ENCODE measurements around the gene L3MBTL3. TPM values are rescaled to one million over a fixed set of nuclear protein-coding genes. Genes with fewer than 3 reads are reported as not detected.

Gene L3MBTL3
- total RNA-seq, 1 donor from 2014 or later = 23.8 TPM

DNA sequence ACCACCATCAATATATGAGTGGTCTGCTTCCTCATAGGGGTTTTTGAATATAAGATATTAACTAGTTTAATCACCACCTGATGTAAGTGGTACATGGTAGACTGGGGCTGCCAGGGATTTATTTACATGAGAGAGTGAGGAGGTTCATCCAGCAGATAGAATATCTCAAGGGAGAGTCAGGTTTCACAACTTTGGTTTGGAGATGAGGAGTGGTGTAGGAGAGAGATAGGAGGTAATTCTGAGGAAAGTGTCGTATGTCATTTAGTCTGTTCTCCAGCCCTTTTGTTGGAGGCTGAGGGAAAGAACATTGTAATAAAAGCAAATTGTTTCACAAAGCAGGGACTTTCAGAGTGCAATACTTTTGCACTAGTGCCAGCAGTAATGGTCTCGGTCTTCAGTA, 16.8 kb downstream of the L3MBTL3 start:
- TF ChIP-seq, protein P1, sequence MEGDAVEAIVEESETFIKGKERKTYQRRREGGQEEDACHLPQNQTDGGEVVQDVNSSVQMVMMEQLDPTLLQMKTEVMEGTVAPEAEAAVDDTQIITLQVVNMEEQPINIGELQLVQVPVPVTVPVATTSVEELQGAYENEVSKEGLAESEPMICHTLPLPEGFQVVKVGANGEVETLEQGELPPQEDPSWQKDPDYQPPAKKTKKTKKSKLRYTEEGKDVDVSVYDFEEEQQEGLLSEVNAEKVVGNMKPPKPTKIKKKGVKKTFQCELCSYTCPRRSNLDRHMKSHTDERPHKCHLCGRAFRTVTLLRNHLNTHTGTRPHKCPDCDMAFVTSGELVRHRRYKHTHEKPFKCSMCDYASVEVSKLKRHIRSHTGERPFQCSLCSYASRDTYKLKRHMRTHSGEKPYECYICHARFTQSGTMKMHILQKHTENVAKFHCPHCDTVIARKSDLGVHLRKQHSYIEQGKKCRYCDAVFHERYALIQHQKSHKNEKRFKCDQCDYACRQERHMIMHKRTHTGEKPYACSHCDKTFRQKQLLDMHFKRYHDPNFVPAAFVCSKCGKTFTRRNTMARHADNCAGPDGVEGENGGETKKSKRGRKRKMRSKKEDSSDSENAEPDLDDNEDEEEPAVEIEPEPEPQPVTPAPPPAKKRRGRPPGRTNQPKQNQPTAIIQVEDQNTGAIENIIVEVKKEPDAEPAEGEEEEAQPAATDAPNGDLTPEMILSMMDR (conservative IDR thresholded peaks at IDR 0.05) = no peak
- no peak for DNase-seq (ENCODE audit: extremely low spot score, unreplicated experiment)
- Mint-ChIP-seq H3K27ac (no peak overlapping the region), H3K27me3 (no peaks in the 10 kb centered on the region), H3K9me3 (no peaks in the 10 kb centered on the region), H3K4me3 (no peak overlapping the region), H3K36me3 (peaks cover 13% of the 10 kb centered on the region), H3K4me1 (ENCODE audit: unreplicated experiment) (peaks cover 16% of the 10 kb centered on the region)

DNA sequence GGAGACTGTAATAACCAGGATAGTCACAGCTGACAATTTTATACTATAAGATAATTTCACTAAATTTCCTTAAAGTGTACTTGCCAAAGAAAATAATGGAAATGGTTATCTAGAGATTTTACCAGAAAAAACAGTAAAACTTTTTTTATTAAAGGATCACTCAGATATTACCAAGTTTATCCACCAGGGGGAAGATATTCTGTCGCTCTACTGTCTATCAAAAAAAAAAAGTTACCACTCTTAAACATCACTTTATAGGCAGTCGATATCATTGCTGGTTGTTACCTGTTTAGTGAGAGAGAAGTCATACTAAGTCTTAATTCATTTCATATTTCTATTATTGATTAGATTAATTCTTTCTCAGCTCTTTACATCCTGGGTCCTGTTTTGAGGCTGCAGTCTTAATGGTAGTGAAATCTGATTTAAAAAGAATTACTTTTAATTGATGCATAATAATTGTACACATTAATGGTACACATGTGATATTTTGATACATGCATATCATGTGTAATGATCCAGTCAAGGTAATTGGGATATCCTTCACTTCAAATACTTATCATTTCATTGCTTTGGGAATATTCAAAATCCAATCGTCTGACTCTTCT, 18.9 kb downstream of the L3MBTL3 start:
- TF ChIP-seq, protein P1 (conservative IDR thresholded peaks at IDR 0.05) = peak; percentile 76
- Mint-ChIP-seq H3K4me3 (no peak overlapping the region), H3K36me3 (peaks cover 18% of the 10 kb centered on the region), H3K9me3 (no peaks in the 10 kb centered on the region), H3K27ac (no peak overlapping the region), H3K27me3 (no peaks in the 10 kb centered on the region), H3K4me1 (ENCODE audit: unreplicated experiment) (peaks cover 16% of the 10 kb centered on the region)
- DNase-seq (ENCODE audit: extremely low spot score, unreplicated experiment) = no peak

DNA sequence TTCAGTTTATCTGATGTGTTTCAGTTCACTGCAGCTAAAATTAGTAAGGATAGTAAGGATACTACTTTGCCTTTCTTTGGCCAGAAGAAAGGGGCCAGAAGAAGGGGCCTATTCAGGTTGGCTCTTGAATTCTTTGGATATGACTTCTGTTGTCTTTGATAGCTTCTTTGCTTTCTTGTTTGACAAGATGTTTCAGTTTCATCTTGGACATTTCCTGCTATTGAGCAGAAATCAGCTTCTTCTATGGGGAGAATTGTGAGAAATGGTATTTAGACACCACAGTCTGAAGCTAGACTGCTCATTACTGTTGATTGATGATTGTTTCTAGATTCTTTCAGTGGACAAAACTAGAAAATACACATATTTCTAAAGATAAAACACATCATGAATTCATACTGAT, 23.2 kb downstream of the L3MBTL3 start:
- Mint-ChIP-seq H3K9me3 (no peaks in the 10 kb centered on the region), H3K27ac (peak overlapping the region; percentile 19), H3K36me3 (peaks cover 13% of the 10 kb centered on the region), H3K27me3 (no peaks in the 10 kb centered on the region), H3K4me1 (ENCODE audit: unreplicated experiment) (no peaks in the 10 kb centered on the region), H3K4me3 (no peak overlapping the region)
- DNase-seq (ENCODE audit: extremely low spot score, unreplicated experiment) = no peak
- TF ChIP-seq, protein P1 (conservative IDR thresholded peaks at IDR 0.05) = no peak

GRCh38 chr6:130043344-130043743, 25.0 kb downstream of the L3MBTL3 start:
- H3K4me1 Mint-ChIP-seq (ENCODE audit: unreplicated experiment) = no peaks in the 10 kb centered on the region
- TF ChIP-seq, protein P1 (conservative IDR thresholded peaks at IDR 0.05) = no peak
- no peaks in the 10 kb centered on the region for H3K9me3 Mint-ChIP-seq
- H3K27ac Mint-ChIP-seq = no peak overlapping the region
- H3K27me3 Mint-ChIP-seq = no peaks in the 10 kb centered on the region
- H3K36me3 Mint-ChIP-seq = peaks cover 12% of the 10 kb centered on the region
- DNase-seq (ENCODE audit: extremely low spot score, unreplicated experiment) = no peak
- H3K4me3 Mint-ChIP-seq = no peak overlapping the region

DNA sequence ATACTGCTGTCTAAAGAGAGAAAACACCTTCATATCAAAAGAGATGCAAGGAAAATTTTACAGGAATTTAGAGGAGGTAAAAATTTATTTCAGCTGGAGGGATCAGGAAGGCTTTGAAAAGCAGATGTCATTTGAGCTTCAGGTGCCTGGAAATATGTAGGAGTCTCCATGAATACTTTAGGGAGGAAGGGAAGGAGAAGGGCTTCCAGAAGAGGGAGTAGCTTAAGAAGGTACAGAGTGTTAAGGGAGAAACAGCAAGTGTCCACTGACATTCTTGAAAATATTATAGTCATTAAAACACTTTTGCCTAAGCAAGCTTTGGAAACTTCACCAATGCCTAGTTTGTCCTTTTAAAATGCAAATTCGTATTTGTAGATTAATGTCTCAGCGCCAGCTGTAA, 27.2 kb downstream of the L3MBTL3 start:
- peaks cover 15% of the 10 kb centered on the region for H3K36me3 Mint-ChIP-seq
- TF ChIP-seq, protein P1 (conservative IDR thresholded peaks at IDR 0.05) = no peak
- no peak for DNase-seq (ENCODE audit: extremely low spot score, unreplicated experiment)
- no peak overlapping the region for H3K4me3 Mint-ChIP-seq
- H3K9me3 Mint-ChIP-seq = no peaks in the 10 kb centered on the region
- H3K4me1 Mint-ChIP-seq (ENCODE audit: unreplicated experiment) = no peaks in the 10 kb centered on the region
- no peak overlapping the region for H3K27ac Mint-ChIP-seq
- H3K27me3 Mint-ChIP-seq = no peaks in the 10 kb centered on the region

- Mint-ChIP-seq H3K27me3 (no peaks in the 10 kb centered on the region), H3K4me1 (ENCODE audit: unreplicated experiment) (no peaks in the 10 kb centered on the region), H3K27ac (no peak overlapping the region), H3K4me3 (no peak overlapping the region), H3K9me3 (no peaks in the 10 kb centered on the region), H3K36me3 (peaks cover 17% of the 10 kb centered on the region)
- no peak for DNase-seq (ENCODE audit: extremely low spot score, unreplicated experiment)
- TF ChIP-seq, protein P1 (conservative IDR thresholded peaks at IDR 0.05) = no peak
Observed at GRCh38 chr6:130046671-130047070, 28.3 kb downstream of the L3MBTL3 start.
